MM.1S (cell line): ENCODE results near the gene SERPINB1.

Experiments
- DNase-seq: peaks from one replicate; pipeline ENCODE4 v3.0.0-alpha.2; 2015
- H2AFZ ChIP-seq: fragments of 300-600 bp; sonication (generic); 2 replicates; pipeline ENCODE4 v1.6.0; 2016; ENCODE audit warnings: antibody characterized with exemption, low read length
- H3F3A ChIP-seq: fragments of 300-600 bp; sonication (generic); 2 replicates; pipeline ENCODE4 v1.6.1; 2016; ENCODE audit warnings: mild to moderate bottlenecking, antibody characterized with exemption, low read length, moderate library complexity, mixed read lengths; ENCODE audit not compliant: insufficient read depth
- H3K27ac ChIP-seq: fragments of 300-600 bp; sonication (generic); 2 replicates; pipeline ENCODE4 v1.5.1; 2016; ENCODE audit warnings: mild to moderate bottlenecking, low read length
- H3K27me3 ChIP-seq: fragments of 300-600 bp; sonication (generic); replicated peaks from 2 replicates; pipeline ENCODE4 v1.6.0; 2016; ENCODE audit warnings: low read length; ENCODE audit not compliant: insufficient read depth
- H3K36me3 ChIP-seq: fragments of 300-600 bp; sonication (generic); replicated peaks from 2 replicates; pipeline ENCODE4 v1.6.1; 2016; ENCODE audit warnings: mild to moderate bottlenecking, low read length, mixed read lengths; ENCODE audit not compliant: insufficient read depth
- H3K4me1 ChIP-seq: fragments of 300-600 bp; sonication (generic); 2 replicates; pipeline ENCODE4 v1.6.1; 2016; ENCODE audit warnings: low read length, mixed read lengths
- H3K4me2 ChIP-seq: fragments of 300-600 bp; sonication (generic); 2 replicates; pipeline ENCODE4 v1.6.0; 2016; ENCODE audit warnings: low read depth, low read length
- H3K4me3 ChIP-seq: fragments of 300-600 bp; sonication (generic); 2 replicates; pipeline ENCODE4 v1.5.1; 2016; ENCODE audit warnings: low read length, mixed read lengths
- H3K79me2 ChIP-seq: fragments of 300-600 bp; sonication (generic); 2 replicates; pipeline ENCODE4 v1.6.1; 2016; ENCODE audit warnings: mixed run types, low read length, mixed read lengths
- H3K9ac ChIP-seq: fragments of 300-600 bp; sonication (generic); 2 replicates; pipeline ENCODE4 v1.6.1; 2016; ENCODE audit warnings: low read length, mixed read lengths
- H3K9me2 ChIP-seq: fragments of 300-600 bp; sonication (generic); replicated peaks from 2 replicates; pipeline ENCODE4 v1.6.1; 2016; ENCODE audit warnings: mild to moderate bottlenecking, low read length, mixed read lengths; ENCODE audit not compliant: insufficient read depth
- H3K9me3 ChIP-seq: fragments of 300-600 bp; sonication (generic); replicated peaks from 2 replicates; pipeline ENCODE4 v1.6.1; 2016; ENCODE audit warnings: mild to moderate bottlenecking, low read length, mixed read lengths; ENCODE audit not compliant: insufficient read depth
- H4K20me1 ChIP-seq: fragments of 300-600 bp; sonication (generic); 2 replicates; pipeline ENCODE4 v1.6.1; 2016; ENCODE audit warnings: mild to moderate bottlenecking, low read length, moderate library complexity, mixed read lengths; ENCODE audit not compliant: insufficient read depth
- EZH2 ChIP-seq: fragments of 300-600 bp; sonication (generic); optimal IDR thresholded peaks from 2 replicates; pipeline ENCODE3; 2017; ENCODE audit warnings: low read depth, mild to moderate bottlenecking, antibody characterized with exemption, low read length, mixed read lengths
- EZH2phosphoT487 ChIP-seq: fragments of 300-600 bp; sonication (generic); IDR thresholded peaks from 2 replicates; pipeline ENCODE4 v1.6.1; 2018; ENCODE audit warnings: antibody characterized with exemption, low read length
- TF ChIP-seq, protein P1 (sequence below): fragments of 300-600 bp; sonication (generic); IDR thresholded peaks from 2 replicates; pipeline ENCODE4 v1.5.1; 2016; ENCODE audit warnings: antibody characterized with exemption, low read length, mixed read lengths

SERPINB1 gene

DNA sequence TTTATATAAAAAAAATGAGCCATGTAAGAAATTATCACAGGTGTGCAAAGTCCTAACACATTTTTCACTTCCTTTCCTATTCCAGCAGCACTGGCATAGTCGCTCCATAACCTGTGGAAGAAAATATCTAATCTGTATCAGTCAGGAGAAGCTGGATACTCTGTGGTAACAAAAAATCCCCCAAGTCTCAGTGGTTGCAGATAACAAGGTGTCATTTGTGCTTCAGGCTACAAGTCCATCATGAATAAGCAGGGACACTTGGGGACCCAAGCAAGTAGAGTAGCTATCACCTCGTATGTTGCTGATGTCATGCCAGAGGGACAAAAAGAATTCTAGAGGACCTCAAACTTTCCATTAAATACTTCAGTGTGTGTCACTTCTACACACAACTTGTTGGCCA is 30.3 kb upstream of the SERPINB1 start:
- no peaks in the 10 kb centered on the region for H3K27me3 ChIP-seq
- TF ChIP-seq EZH2 (no peak), EZH2phosphoT487 (no peak)
- TF ChIP-seq, protein P1, sequence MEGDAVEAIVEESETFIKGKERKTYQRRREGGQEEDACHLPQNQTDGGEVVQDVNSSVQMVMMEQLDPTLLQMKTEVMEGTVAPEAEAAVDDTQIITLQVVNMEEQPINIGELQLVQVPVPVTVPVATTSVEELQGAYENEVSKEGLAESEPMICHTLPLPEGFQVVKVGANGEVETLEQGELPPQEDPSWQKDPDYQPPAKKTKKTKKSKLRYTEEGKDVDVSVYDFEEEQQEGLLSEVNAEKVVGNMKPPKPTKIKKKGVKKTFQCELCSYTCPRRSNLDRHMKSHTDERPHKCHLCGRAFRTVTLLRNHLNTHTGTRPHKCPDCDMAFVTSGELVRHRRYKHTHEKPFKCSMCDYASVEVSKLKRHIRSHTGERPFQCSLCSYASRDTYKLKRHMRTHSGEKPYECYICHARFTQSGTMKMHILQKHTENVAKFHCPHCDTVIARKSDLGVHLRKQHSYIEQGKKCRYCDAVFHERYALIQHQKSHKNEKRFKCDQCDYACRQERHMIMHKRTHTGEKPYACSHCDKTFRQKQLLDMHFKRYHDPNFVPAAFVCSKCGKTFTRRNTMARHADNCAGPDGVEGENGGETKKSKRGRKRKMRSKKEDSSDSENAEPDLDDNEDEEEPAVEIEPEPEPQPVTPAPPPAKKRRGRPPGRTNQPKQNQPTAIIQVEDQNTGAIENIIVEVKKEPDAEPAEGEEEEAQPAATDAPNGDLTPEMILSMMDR = no peak
- no peaks in the 10 kb centered on the region for H3K79me2 ChIP-seq
- H2AFZ ChIP-seq = no peak overlapping the region
- H3K36me3 ChIP-seq = no peaks in the 10 kb centered on the region
- H3K9me3 ChIP-seq = no peaks in the 10 kb centered on the region
- no peaks in the 10 kb centered on the region for H4K20me1 ChIP-seq
- no peaks in the 10 kb centered on the region for H3K9me2 ChIP-seq
- no peak overlapping the region for H3K4me2 ChIP-seq
- H3K27ac ChIP-seq = no peak overlapping the region
- DNase-seq = no peak
- H3F3A ChIP-seq = no peaks in the 10 kb centered on the region
- no peak overlapping the region for H3K9ac ChIP-seq
- H3K4me1 ChIP-seq = peaks cover 15% of the 10 kb centered on the region
- no peak overlapping the region for H3K4me3 ChIP-seq

DNA sequence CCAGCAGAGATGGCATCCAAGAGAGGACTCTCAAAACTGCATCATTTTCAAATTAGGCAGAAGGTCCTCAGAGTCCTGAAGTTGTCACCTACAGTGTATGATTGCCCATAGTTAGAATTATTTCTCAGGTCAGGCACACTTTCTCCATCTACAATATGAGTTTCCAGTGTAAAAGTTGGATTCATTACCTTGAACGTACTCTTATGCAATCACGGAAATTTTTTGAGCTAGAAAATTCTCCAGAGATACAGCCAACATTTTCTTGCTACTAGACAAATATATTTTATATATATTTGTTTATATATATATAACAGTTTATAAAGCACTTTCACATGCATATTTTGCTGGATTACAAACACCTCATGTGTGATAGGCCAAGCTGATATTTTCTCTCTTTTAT is 29.4 kb upstream of the SERPINB1 start:
- Histone ChIP-seq H3K9me3 (no peaks in the 10 kb centered on the region), H3K4me1 (peaks cover 8% of the 10 kb centered on the region; the same call in 1 of the 2 replicates), H3K9me2 (no peaks in the 10 kb centered on the region), H3K9ac (no peak overlapping the region), H3K27ac (no peak overlapping the region), H2AFZ (no peak overlapping the region), H3K4me3 (no peak overlapping the region), H3K79me2 (no peaks in the 10 kb centered on the region), H3K36me3 (no peaks in the 10 kb centered on the region), H3K27me3 (no peaks in the 10 kb centered on the region), H4K20me1 (no peaks in the 10 kb centered on the region), H3F3A (no peaks in the 10 kb centered on the region), H3K4me2 (no peak overlapping the region)
- no peak for DNase-seq
- TF ChIP-seq, protein P1 = no peak
- TF ChIP-seq EZH2 = no peak
- TF ChIP-seq EZH2phosphoT487 = no peak

DNA sequence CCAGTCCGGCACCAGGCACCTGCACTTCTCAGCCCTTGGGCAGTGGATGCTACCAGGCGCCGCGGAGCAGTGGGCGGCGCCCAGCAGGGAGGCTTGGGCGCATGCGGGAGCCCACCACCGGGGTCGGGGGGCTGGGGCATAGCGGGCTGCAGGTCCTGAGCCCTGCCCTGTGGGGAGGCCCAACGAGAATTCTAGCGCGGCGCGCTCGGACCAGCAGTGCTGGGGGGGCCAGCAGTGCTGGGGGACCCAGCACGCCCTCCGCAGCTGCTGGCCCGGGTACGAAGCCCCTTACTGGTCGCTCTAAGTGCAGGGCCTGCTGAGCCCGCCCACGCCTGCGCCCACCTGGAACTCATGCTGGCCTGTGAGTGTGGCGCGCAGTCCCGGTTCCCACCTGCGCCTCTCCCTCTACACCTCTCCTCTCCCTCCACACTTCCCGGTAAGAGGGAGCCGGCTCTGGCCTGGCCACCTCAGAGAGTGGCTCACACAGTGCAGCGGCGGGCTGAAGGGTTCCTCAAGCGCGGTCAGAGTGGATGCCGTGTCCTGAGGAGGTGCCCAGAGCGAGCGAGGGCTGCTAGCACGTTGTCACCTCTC is 28.5 kb upstream of the SERPINB1 start:
- H3K27ac ChIP-seq = no peak overlapping the region
- H2AFZ ChIP-seq = no peak overlapping the region
- H3K4me1 ChIP-seq = 0 out of 2 replicates have a peak, but pooled peaks cover 8% of the 10 kb centered on the region
- no peaks in the 10 kb centered on the region for H3F3A ChIP-seq
- H4K20me1 ChIP-seq = no peaks in the 10 kb centered on the region
- no peaks in the 10 kb centered on the region for H3K36me3 ChIP-seq
- no peaks in the 10 kb centered on the region for H3K9me2 ChIP-seq
- H3K4me2 ChIP-seq = no peak overlapping the region
- H3K9me3 ChIP-seq = no peaks in the 10 kb centered on the region
- TF ChIP-seq, protein P1 = no peak
- no peak for TF ChIP-seq EZH2
- TF ChIP-seq EZH2phosphoT487 = no peak
- no peaks in the 10 kb centered on the region for H3K27me3 ChIP-seq
- H3K4me3 ChIP-seq = no peak overlapping the region
- no peak overlapping the region for H3K9ac ChIP-seq
- DNase-seq = no peak
- no peaks in the 10 kb centered on the region for H3K79me2 ChIP-seq
